Measurements from ENCODE around the gene LRRC25.

Gene LRRC25

GRCh38 chr19:18397242-18398202 lies at the start of gene LRRC25:
TSS of gene LRRC25 (minus strand) at chr19:18397622. CDS start at chr19:18396963, 659 bp downstream.
- DNase-seq (ENCODE audit: low read depth in 2 of 2) = no peak

GRCh38 chr19:18446811-18447359 lies 49.5 kb upstream of the LRRC25 start:
- no peak for DNase-seq (ENCODE audit: low read depth in 2 of 2)

- no peak for DNase-seq (ENCODE audit: low read depth in 2 of 2)
Observed at GRCh38 chr19:18446145-18446810, 48.9 kb upstream of the LRRC25 start.

GRCh38 chr19:18445262-18445948 lies 48.0 kb upstream of the LRRC25 start:
- no peak for DNase-seq (ENCODE audit: low read depth in 2 of 2)

- no peak for DNase-seq (ENCODE audit: low read depth in 2 of 2)
Observed at GRCh38 chr19:18444513-18444912, 47.1 kb upstream of the LRRC25 start.

- DNase-seq (ENCODE audit: low read depth in 2 of 2) = no peak
Observed at GRCh38 chr19:18443831-18444230, 46.4 kb upstream of the LRRC25 start.

GRCh38 chr19:18443406-18443805 lies 46.0 kb upstream of the LRRC25 start:
- no peak for DNase-seq (ENCODE audit: low read depth in 2 of 2)

GRCh38 chr19:18442941-18443340 lies 45.5 kb upstream of the LRRC25 start:
- no peak for DNase-seq (ENCODE audit: low read depth in 2 of 2)

GRCh38 chr19:18441804-18442788 lies 44.7 kb upstream of the LRRC25 start:
- no peak for DNase-seq (ENCODE audit: low read depth in 2 of 2)

GRCh38 chr19:18440936-18441803 lies 43.7 kb upstream of the LRRC25 start:
- no peak for DNase-seq (ENCODE audit: low read depth in 2 of 2)

- DNase-seq (ENCODE audit: low read depth in 2 of 2) = no peak
Observed at GRCh38 chr19:18440415-18440877, 43.0 kb upstream of the LRRC25 start.

GRCh38 chr19:18439910-18440237 lies 42.5 kb upstream of the LRRC25 start:
- no peak for DNase-seq (ENCODE audit: low read depth in 2 of 2)

GRCh38 chr19:18439025-18439909 lies 41.8 kb upstream of the LRRC25 start:
- no peak for DNase-seq (ENCODE audit: low read depth in 2 of 2)

- DNase-seq (ENCODE audit: low read depth in 2 of 2) = no peak
Observed at GRCh38 chr19:18438331-18439024, 41.1 kb upstream of the LRRC25 start.

GRCh38 chr19:18437491-18438330 lies 40.3 kb upstream of the LRRC25 start, which contains the start of gene ISYNA1:
TSS of gene ISYNA1 (minus strand) at chr19:18438133. CDS start at chr19:18437979, 154 bp downstream.
- no peak for DNase-seq (ENCODE audit: low read depth in 2 of 2)

GRCh38 chr19:18436671-18437490 lies 39.5 kb upstream of the LRRC25 start:
- DNase-seq (ENCODE audit: low read depth in 2 of 2) = peak; percentile 38 to 63

All from activated CD4-positive, alpha-beta T cell treated with anti-CD3 and anti-CD28 coated beads for 24 hours (primary cell).